ENCODE measurements around the gene CHST3.

- TF ChIP-seq CTCF (IDR thresholded peaks at IDR 0.05) = no peak
- no peak for TF ChIP-seq POLR2A (IDR thresholded peaks at IDR 0.05)
Observed at GRCh38 chr10:71979692-71980062, 15.5 kb downstream of the CHST3 start.

Data from suprapubic skin (tissue), 3 donors.